Tibial artery (tissue), 4 donors: ENCODE data around the gene UTY.

Experiments used
- DNase-seq, 2 donors: peaks; one replicate each; pipeline ENCODE4 v3.0.0-alpha.2; 2019
- H3K27ac ChIP-seq, 2 donors: fragments of 200-600 bp; sonication (generic) in 1 of 2; 1 replicate in 1 of 2; 2 replicates in 1 of 2; pipeline ENCODE4 v1.5.1; 2018 to 2019; ENCODE audit warnings: mild to moderate bottlenecking in 1 of 2
- H3K27me3 ChIP-seq, 2 donors: fragments of 200-600 bp; sonication (generic) in 1 of 2; one replicate each; pipeline versions ENCODE4 v1.5.1 to v1.6.0; 2016 to 2019
- H3K36me3 ChIP-seq, 3 donors: fragments of 200-600 bp; sonication (generic) in 2 of 3; one replicate each; pipeline ENCODE4 v1.5.1; 2016 to 2019; ENCODE audit warnings: mild to moderate bottlenecking in 2 of 3
- H3K4me1 ChIP-seq, 4 donors: fragments of 200-600 bp; sonication (generic) in 2 of 4; 1 replicate in 3 of 4; 2 replicates in 1 of 4; pipeline ENCODE4 v1.5.1; 2016 to 2019
- H3K4me3 ChIP-seq, 2 donors: fragments of 200-600 bp; sonication (generic) in 1 of 2; 1 replicate in 1 of 2; 2 replicates in 1 of 2; pipeline ENCODE4 v1.5.1; 2018 to 2019; ENCODE audit warnings: mild to moderate bottlenecking in 2 of 2
- H3K9me3 ChIP-seq, 3 donors: fragments of 200-600 bp; sonication (generic) in 1 of 3; one replicate each; pipeline ENCODE4 v1.5.1; 2016 to 2019
- CTCF ChIP-seq, 2 experiments: fragments of 200-600 bp in 1 of 2; fragments of 450-650 bp in 1 of 2; IDR thresholded peaks; one replicate each; pipeline ENCODE4 v1.5.1; 2017 to 2019; ENCODE audit warnings: antibody characterized with exemption in 2 of 2, mild to moderate bottlenecking in 1 of 2, moderate library complexity in 1 of 2
- intact Hi-C: fragments of 100-400 bp; cut with DNase I; formaldehyde crosslinking; loops from one replicate; pipeline ENCODE4 v1.15.0; 2023; ENCODE audit warnings: low total_unique reads

Gene UTY

GRCh38 chrY:13363641-13364040 lies 116.2 kb downstream of the UTY start:
- no peak for TF ChIP-seq CTCF (IDR thresholded peaks at IDR 0.05)
- H3K4me1 ChIP-seq = no peaks in the 10 kb centered on the region
- no peaks in the 10 kb centered on the region for H3K27me3 ChIP-seq
- intact Hi-C loops = no loop called here
- H3K27ac ChIP-seq = no peak overlapping the region
- no peaks in the 10 kb centered on the region for H3K36me3 ChIP-seq
- no peaks in the 10 kb centered on the region for H3K9me3 ChIP-seq
- DNase-seq = no peak
- H3K4me3 ChIP-seq = no peak overlapping the region

GRCh38 chrY:13362662-13363061 lies 117.2 kb downstream of the UTY start:
- TF ChIP-seq CTCF (IDR thresholded peaks at IDR 0.05) = no peak
- Histone ChIP-seq H3K9me3 (no peaks in the 10 kb centered on the region), H3K36me3 (peaks cover 0 to under 1% (median 0%) of the 10 kb centered on the region in 3 donors), H3K27ac (no peak overlapping the region), H3K4me1 (no peaks in the 10 kb centered on the region), H3K27me3 (no peaks in the 10 kb centered on the region), H3K4me3 (no peak overlapping the region)
- DNase-seq = no peak
- intact Hi-C loops = no loop called here

GRCh38 chrY:13361656-13362636 lies 117.9 kb downstream of the UTY start:
- Histone ChIP-seq H3K4me1 (no peaks in the 10 kb centered on the region), H3K4me3 (no peak overlapping the region), H3K9me3 (no peaks in the 10 kb centered on the region), H3K27ac (no peak overlapping the region), H3K36me3 (peaks cover 0 to 8% (median 0%) of the 10 kb centered on the region in 3 donors), H3K27me3 (no peaks in the 10 kb centered on the region)
- no peak for DNase-seq
- no peak for TF ChIP-seq CTCF (IDR thresholded peaks at IDR 0.05)
- intact Hi-C loops = no loop called here

GRCh38 chrY:13351443-13351842 lies 128.4 kb downstream of the UTY start:
- Histone ChIP-seq H3K4me1 (no peaks in the 10 kb centered on the region), H3K36me3 (peaks cover 0 to 17% (median 0%) of the 10 kb centered on the region in 3 donors), H3K9me3 (no peaks in the 10 kb centered on the region), H3K27me3 (no peaks in the 10 kb centered on the region), H3K27ac (no peak overlapping the region), H3K4me3 (no peak overlapping the region)
- TF ChIP-seq CTCF (IDR thresholded peaks at IDR 0.05) = no peak
- DNase-seq = no peak
- intact Hi-C loops = no loop called here

GRCh38 chrY:13347106-13347505 lies 132.7 kb downstream of the UTY start:
- DNase-seq = no peak

More at GRCh38 chrY:13347106-13347505, 132.7 kb downstream of the UTY start:
- H3K4me1 ChIP-seq = no peaks in the 10 kb centered on the region
- intact Hi-C loops = no loop called here
- TF ChIP-seq CTCF (IDR thresholded peaks at IDR 0.05) = no peak
- no peaks in the 10 kb centered on the region for H3K9me3 ChIP-seq
- H3K4me3 ChIP-seq = no peak overlapping the region
- H3K27ac ChIP-seq = no peak overlapping the region
- no peaks in the 10 kb centered on the region for H3K36me3 ChIP-seq
- H3K27me3 ChIP-seq = no peaks in the 10 kb centered on the region
